WI38 (cell line): ENCODE results near the gene GATA5.

Experiments
- H3K4me3 ChIP-seq: 2 replicates; pipeline ENCODE4 v1.5.1; 2011; ENCODE audit warnings: low read depth, mild to moderate bottlenecking, control low read depth, low read length
- TF ChIP-seq, protein P1 (sequence below): IDR thresholded peaks from 2 replicates; pipeline ENCODE4 v1.5.1; 2012; ENCODE audit warnings: low read depth, mild to moderate bottlenecking, control low read depth, low read length

Gene GATA5

DNA sequence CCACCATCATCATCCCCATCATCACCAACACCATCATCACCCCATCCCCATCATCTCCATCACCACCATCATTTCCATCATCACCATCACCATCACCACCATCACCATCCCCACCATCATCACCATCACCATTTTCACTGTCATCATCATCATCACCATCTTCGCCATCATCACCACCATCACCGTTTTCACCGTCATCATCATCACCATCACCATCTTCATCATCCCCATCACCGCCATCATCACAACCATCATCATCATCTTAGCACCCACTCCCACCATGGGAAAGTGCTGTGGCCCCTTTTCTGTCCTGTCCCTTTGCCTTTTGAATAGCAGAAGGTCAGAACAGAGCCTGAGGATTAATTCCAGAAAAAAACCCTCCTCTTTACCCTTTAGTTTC, 28.5 kb upstream of the GATA5 start:
- no peak overlapping the region for H3K4me3 ChIP-seq
- TF ChIP-seq, protein P1, sequence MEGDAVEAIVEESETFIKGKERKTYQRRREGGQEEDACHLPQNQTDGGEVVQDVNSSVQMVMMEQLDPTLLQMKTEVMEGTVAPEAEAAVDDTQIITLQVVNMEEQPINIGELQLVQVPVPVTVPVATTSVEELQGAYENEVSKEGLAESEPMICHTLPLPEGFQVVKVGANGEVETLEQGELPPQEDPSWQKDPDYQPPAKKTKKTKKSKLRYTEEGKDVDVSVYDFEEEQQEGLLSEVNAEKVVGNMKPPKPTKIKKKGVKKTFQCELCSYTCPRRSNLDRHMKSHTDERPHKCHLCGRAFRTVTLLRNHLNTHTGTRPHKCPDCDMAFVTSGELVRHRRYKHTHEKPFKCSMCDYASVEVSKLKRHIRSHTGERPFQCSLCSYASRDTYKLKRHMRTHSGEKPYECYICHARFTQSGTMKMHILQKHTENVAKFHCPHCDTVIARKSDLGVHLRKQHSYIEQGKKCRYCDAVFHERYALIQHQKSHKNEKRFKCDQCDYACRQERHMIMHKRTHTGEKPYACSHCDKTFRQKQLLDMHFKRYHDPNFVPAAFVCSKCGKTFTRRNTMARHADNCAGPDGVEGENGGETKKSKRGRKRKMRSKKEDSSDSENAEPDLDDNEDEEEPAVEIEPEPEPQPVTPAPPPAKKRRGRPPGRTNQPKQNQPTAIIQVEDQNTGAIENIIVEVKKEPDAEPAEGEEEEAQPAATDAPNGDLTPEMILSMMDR: no peak

- no peak overlapping the region for H3K4me3 ChIP-seq
- TF ChIP-seq, protein P1: no peak
Observed at GRCh38 chr20:62503401-62504178, 27.8 kb upstream of the GATA5 start.

DNA sequence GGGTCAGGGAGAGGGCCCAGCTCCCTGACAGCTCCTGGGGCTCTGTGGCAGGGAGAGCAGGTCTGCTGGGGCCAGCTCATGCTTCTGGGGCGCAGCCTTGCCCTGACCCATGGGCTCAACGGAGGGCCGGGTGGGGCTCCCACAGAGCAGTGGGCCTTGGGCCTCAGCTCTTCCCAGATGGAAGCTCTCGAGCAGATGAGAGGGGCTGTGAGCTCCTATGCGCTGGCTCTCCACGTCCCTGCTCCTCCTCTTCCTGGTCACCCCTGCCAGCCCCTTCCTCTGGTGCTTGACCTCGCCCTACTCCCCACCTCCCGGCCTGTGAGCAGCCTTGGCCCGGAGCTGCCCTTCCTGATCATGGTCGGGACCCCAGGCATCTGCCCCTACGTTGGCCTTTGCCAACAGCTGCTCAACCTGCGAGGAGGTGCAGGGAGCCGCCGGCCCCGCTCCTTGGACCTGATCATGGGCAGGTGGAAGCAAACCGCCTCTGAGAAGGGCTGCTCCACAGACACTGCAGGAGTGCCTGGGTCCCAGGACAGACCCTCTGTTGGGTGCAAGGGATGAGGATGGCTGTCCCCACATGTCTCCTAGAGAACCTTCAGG, 26.8 kb upstream of the GATA5 start:
- TF ChIP-seq, protein P1: no peak
- H3K4me3 ChIP-seq: no peak overlapping the region

- TF ChIP-seq, protein P1: no peak
- H3K4me3 ChIP-seq: no peak overlapping the region
Observed at GRCh38 chr20:62501801-62502495, 26.2 kb upstream of the GATA5 start.

DNA sequence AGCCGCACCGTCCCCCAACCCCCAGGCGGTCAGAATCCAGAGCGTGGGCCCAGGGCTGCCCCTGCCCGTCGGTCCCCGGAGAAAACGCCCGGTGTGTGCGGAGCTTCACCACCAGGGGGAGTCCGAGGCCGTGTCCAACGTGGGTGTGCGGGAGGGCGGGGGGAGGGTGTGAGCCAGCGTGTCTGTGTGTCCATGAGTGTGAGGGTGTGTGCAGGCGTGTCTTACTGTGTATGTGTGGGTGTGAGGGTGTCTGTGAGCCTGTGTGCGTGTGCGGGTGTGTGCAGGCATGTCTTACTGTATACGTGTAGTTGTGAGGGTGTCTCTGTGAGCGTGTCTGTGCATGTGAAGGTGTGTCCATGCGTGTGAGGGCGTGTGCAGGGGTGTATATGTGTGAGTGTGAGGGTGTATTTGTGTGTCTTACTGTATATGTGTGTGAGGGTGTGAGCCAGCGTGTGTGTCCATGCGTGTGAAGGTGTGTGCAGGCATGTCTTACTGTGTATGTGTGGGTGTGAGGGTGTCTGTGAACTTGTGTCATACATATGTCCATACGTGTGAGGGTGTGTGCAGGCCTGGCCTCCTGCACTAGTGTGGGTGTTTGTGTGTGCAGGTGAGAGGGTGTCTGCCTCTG, 24.6 kb upstream of the GATA5 start:
- TF ChIP-seq, protein P1: peak; percentile 82
- no peak overlapping the region for H3K4me3 ChIP-seq

DNA sequence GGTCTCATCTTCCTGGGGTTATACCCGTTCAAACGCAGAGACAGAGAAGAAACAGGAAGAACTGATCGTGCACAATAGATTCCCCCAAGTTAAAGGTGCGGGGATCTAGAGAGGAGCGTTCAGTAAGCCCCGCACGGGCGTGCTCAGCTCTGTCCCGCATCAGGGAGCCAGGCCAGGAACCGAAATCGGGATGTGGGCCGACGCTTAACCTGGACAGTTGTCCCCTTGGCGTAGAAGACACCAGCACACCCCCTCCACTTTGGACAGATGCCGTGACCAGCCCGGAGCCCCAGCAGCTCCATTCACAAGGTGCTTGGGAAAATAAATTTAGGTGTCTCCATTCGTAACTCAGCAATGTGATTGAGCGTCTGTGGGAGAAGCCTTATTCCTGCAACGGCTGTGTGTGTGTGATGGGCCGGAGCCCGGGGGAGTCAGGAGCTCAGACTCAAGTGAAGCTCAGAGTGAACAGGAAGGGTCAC, 24.0 kb upstream of the GATA5 start:
- no peak overlapping the region for H3K4me3 ChIP-seq
- TF ChIP-seq, protein P1: no peak
